HepG2 (cell line): Measurements from ENCODE around the gene TESPA1. TPM values are rescaled to one million over a fixed set of nuclear protein-coding genes. Genes with fewer than 3 reads are reported as not detected.

ENCODE experiments used
- ATAC-seq: fragments of 200-7000 bp; cut with Tn5 transposase; 3 replicates; pipeline ENCODE4 v1.9.1; 2020; ENCODE audit warnings: mild to moderate bottlenecking, moderate library complexity
- BruUV-seq: library from RNA; stranded (reverse); fragments of 400-500 nt; replicated peaks from 2 replicates; lab custom pipeline; 2021; lab: Mats Ljungman, UMichigan
- CTCF ChIA-PET: fragments of 300-600 bp; formaldehyde crosslinking; extraction: SDS; loops from one replicate; lab custom pipeline; 2021; ENCODE audit warnings: low total read pairs, inconsistent platforms, low intra/inter-chr PET ratio; lab: Yijun Ruan, JAX
- POLR2A ChIA-PET: fragments of 350-600 bp; sonication (Branson Sonifier 250); formaldehyde crosslinking; loops from one replicate; lab custom pipeline; 2020; ENCODE audit warnings: antibody characterized with exemption, inconsistent platforms; lab: Yijun Ruan, JAX
- DNase-seq: peaks from one replicate; pipeline ENCODE4 v3.0.0-alpha.2; 2015; ENCODE audit warnings: low spot score
- FAIRE-seq: peaks from 3 replicates; lab custom pipeline; 2011; peaks lifted over from hg19 to GRCh38; lab: Jason Lieb, UNC
- H2AFZ ChIP-seq: one replicate; pipeline ENCODE4 v1.6.1; 2011; ENCODE audit warnings: low read length, inconsistent platforms
- H3K27ac ChIP-seq: fragments of 300-600 bp; 3 replicates; pipeline ENCODE4 v1.8.0; 2011; ENCODE audit warnings: mixed run types, mild to moderate bottlenecking, mixed read lengths, low read length, inconsistent platforms; ENCODE audit not compliant: insufficient read depth; ENCODE audit errors: extremely low read length
- H3K27me3 ChIP-seq, 2 experiments: fragments of 200-600 bp in 1 of 2; 2 replicates in 1 of 2; 3 replicates in 1 of 2; pipeline versions ENCODE4 v1.6.0 to v1.8.0; 2011; ENCODE audit warnings: low read length in 2 of 2, mild to moderate bottlenecking in 2 of 2, moderate library complexity in 2 of 2, inconsistent platforms in 1 of 2; ENCODE audit not compliant: insufficient read depth in 2 of 2, control insufficient read depth in 1 of 2
- H3K36me3 ChIP-seq, 2 experiments: fragments of 200-600 bp in 1 of 2; replicated peaks in 1 of 2; 2 replicates in 1 of 2; 3 replicates in 1 of 2; pipeline versions ENCODE4 v1.5.1 to v1.8.0; 2011; ENCODE audit warnings: low read length in 2 of 2, inconsistent platforms in 1 of 2; ENCODE audit not compliant: insufficient read depth in 2 of 2, control insufficient read depth in 1 of 2
- H3K4me1 ChIP-seq: 2 replicates; pipeline ENCODE4 v1.5.1; 2012; ENCODE audit warnings: low read length, inconsistent platforms; ENCODE audit not compliant: insufficient read depth
- H3K4me2 ChIP-seq: 2 replicates; pipeline ENCODE4 v1.6.0; 2011; ENCODE audit warnings: low read depth, low read length, inconsistent platforms
- H3K4me3 ChIP-seq, 3 experiments: fragments of 200-600 bp in 1 of 3; sonication (generic), shearing (Covaris generic) in 1 of 3; replicated peaks in 1 of 3; 2 replicates each; pipeline ENCODE4 v1.5.1; 2011 to 2016; ENCODE audit warnings: low read length in 3 of 3, inconsistent platforms in 2 of 3, low read depth in 2 of 3, mild to moderate bottlenecking in 2 of 3, control low read depth in 1 of 3, mixed read lengths in 1 of 3; ENCODE audit not compliant: insufficient read depth in 1 of 3
- H3K79me2 ChIP-seq: one replicate; pipeline ENCODE4 v1.6.1; 2011; ENCODE audit warnings: low read length, inconsistent platforms; ENCODE audit not compliant: insufficient read depth
- H3K9ac ChIP-seq: 2 replicates; pipeline ENCODE4 v1.6.0; 2011; ENCODE audit warnings: mild to moderate bottlenecking, low read depth, low read length, inconsistent platforms; ENCODE audit not compliant: insufficient read depth
- H3K9me3 ChIP-seq: 2 replicates; pipeline ENCODE4 v1.5.1; 2012; ENCODE audit warnings: mild to moderate bottlenecking, low read length
- H4K20me1 ChIP-seq: 2 replicates; pipeline ENCODE4 v1.6.0; 2011; ENCODE audit warnings: inconsistent platforms, mild to moderate bottlenecking, low read length, moderate library complexity; ENCODE audit not compliant: insufficient read depth
- BCL6 ChIP-seq: IDR thresholded peaks from 2 replicates; pipeline ENCODE4 v1.6.1; 2016; ENCODE audit warnings: missing genetic modification reagents, missing compliant biosample characterization
- HDAC2 ChIP-seq: sonication (generic); formaldehyde crosslinking; IDR thresholded peaks from 2 replicates; pipeline ENCODE4 v1.4.0; 2020; ENCODE audit warnings: missing genetic modification reagents
- HDAC6 ChIP-seq: fragments of 200-600 bp; sonication (generic); IDR thresholded peaks from 2 replicates; pipeline ENCODE4 v1.7.0; 2017; ENCODE audit warnings: mild to moderate bottlenecking, antibody characterized with exemption, low read length, low read depth
- MAFK ChIP-seq, 2 experiments: IDR thresholded peaks in 1 of 2; conservative IDR thresholded peaks in 1 of 2; 2 replicates each; pipeline ENCODE4 v1.6.1; 2011; ENCODE audit warnings: improper control_type of control experiment in 2 of 2, low read length in 2 of 2
- MIXL1 ChIP-seq: IDR thresholded peaks from 2 replicates; pipeline ENCODE4 v1.6.1; 2016
- MTF1 ChIP-seq: sonication (generic); formaldehyde crosslinking; IDR thresholded peaks from 2 replicates; pipeline ENCODE4 v1.5.0; 2020; ENCODE audit warnings: missing genetic modification reagents
- RARG ChIP-seq: sonication (generic); formaldehyde crosslinking; IDR thresholded peaks from 2 replicates; pipeline ENCODE4 v1.4.0; 2020; ENCODE audit warnings: low read depth, mild to moderate bottlenecking, missing genetic modification reagents
- RFX1 ChIP-seq: fragments of 450-650 bp; IDR thresholded peaks from 2 replicates; pipeline ENCODE4 v1.6.1; 2017
- SRY ChIP-seq: sonication (generic); formaldehyde crosslinking; IDR thresholded peaks from 2 replicates; pipeline ENCODE4 v1.8.0; 2022; ENCODE audit warnings: mild to moderate bottlenecking, missing genetic modification reagents
- STAT5B ChIP-seq: sonication (generic); formaldehyde crosslinking; IDR thresholded peaks from 2 replicates; pipeline ENCODE4 v1.4.0; 2020; ENCODE audit warnings: missing genetic modification reagents
- TCF7L2 ChIP-seq: IDR thresholded peaks from 2 replicates; pipeline ENCODE4 v1.6.1; 2011; ENCODE audit warnings: mild to moderate bottlenecking, low read depth, low read length, moderate library complexity
- TIGD3 ChIP-seq: sonication (generic); formaldehyde crosslinking; IDR thresholded peaks from 2 replicates; pipeline ENCODE4 v1.5.1; 2020; ENCODE audit warnings: mild to moderate bottlenecking, missing genetic modification reagents, borderline replicate concordance
- ZMYM3 ChIP-seq: sonication (generic); formaldehyde crosslinking; IDR thresholded peaks from 2 replicates; pipeline ENCODE4 v1.5.1; 2020; ENCODE audit warnings: mild to moderate bottlenecking, missing genetic modification reagents
- ZNF24 ChIP-seq: fragments of 450-650 bp; IDR thresholded peaks from 2 replicates; pipeline ENCODE4 v1.6.1; 2017; ENCODE audit warnings: antibody characterized with exemption, mild to moderate bottlenecking
- ZNF33B ChIP-seq: sonication (generic); formaldehyde crosslinking; IDR thresholded peaks from 2 replicates; pipeline ENCODE4 v1.5.1; 2020; ENCODE audit warnings: mild to moderate bottlenecking, missing genetic modification reagents
- ZNF547 ChIP-seq: sonication (generic); formaldehyde crosslinking; IDR thresholded peaks from 2 replicates; pipeline ENCODE4 v1.5.1; 2020; ENCODE audit warnings: mild to moderate bottlenecking, missing genetic modification reagents
- ZNF766 ChIP-seq: sonication (generic); formaldehyde crosslinking; IDR thresholded peaks from 2 replicates; pipeline ENCODE4 v1.5.0; 2020; ENCODE audit warnings: missing genetic modification reagents, borderline replicate concordance
- whole genome bisulfite sequencing: methylation state at CpG from one replicate; pipeline ENCODE4 v1.1.6; 2017; ENCODE audit warnings: low lambda C conversion rate; 5-methylcytosine and 5-hydroxymethylcytosine counted together
- in situ Hi-C: cut with HindIII; loops from 2 replicates; pipeline ENCODE4 v1.10.0; 2017; ENCODE audit warnings: low pct_unique_long_range_greater_than_20kb; ENCODE audit not compliant: extremely low pct_ligation_motif_present
- intact Hi-C: fragments of 100-400 bp; cut with micrococcal nuclease; formaldehyde crosslinking; loops from one replicate; pipeline ENCODE4 v1.10.0; 2022; ENCODE audit not compliant: unreplicated experiment
- polyA plus RNA-seq, 8 experiments: library from polyadenylated mRNA; depleted of rRNA in 3 of 8; stranded (reverse) in 7 of 8; unstranded in 1 of 8; fragments of >200 nt; fragmentation: Illumina TruSeq in 4 of 8; extraction: Trizol in 4 of 8; gene quantifications; 2 replicates each; pipeline versions ENCODE4 v1.2.1 to v1.2.3, GENCODE V29; 2011 to 2016; ENCODE audit warnings: low read depth in 4 of 8, missing spikeins in 1 of 8, mixed read lengths in 1 of 8; ENCODE audit not compliant: insufficient read depth in 1 of 8
- total RNA-seq, 5 experiments: library from RNA; depleted of rRNA; stranded (reverse); fragments of >200 nt; fragmentation: Illumina TruSeq; extraction: Trizol; gene quantifications; 2 replicates each; pipeline ENCODE4 v1.2.3, GENCODE V29; 2016; ENCODE audit warnings: low read depth in 1 of 5
- TF ChIP-seq, protein P1 (sequence below): sonication (generic); formaldehyde crosslinking; IDR thresholded peaks from 2 replicates; pipeline ENCODE4 v1.8.1; 2023; ENCODE audit warnings: mild to moderate bottlenecking, missing genetic modification reagents
- TF ChIP-seq, protein P2 (sequence below): sonication (generic); formaldehyde crosslinking; IDR thresholded peaks from 2 replicates; pipeline ENCODE4 v1.5.1; 2020; ENCODE audit warnings: missing genetic modification reagents, mild to moderate bottlenecking, borderline replicate concordance

TESPA1 gene
- total and polyA plus RNA-seq, 2 of the 13 experiments (the other 11 are each of a cell fraction or from before 2014, with no cell fraction given) = not detected

GRCh38 chr12:55024575-55024974 is 40.0 kb upstream of the TESPA1 start:
- H3K4me3 ChIP-seq = no peak overlapping the region
- POLR2A ChIA-PET = no interaction called here
- H3K4me1 ChIP-seq = no peaks in the 10 kb centered on the region
- no peak overlapping the region for H2AFZ ChIP-seq
- no peak overlapping the region for H3K9ac ChIP-seq
- no peak for FAIRE-seq
- H3K36me3 ChIP-seq = no peaks in the 10 kb centered on the region
- 0% methylated on average over 2 of the region's 2 CpGs for WGBS
- CTCF ChIA-PET = no interaction called here
- no peaks in the 10 kb centered on the region for H3K9me3 ChIP-seq
- DNase-seq = no peak
- no peaks in the 10 kb centered on the region for H4K20me1 ChIP-seq
- no peak overlapping the region for H3K4me2 ChIP-seq
- H3K27me3 ChIP-seq = no peaks in the 10 kb centered on the region
- BruUV-seq = no TSS peak
- no peak overlapping the region for H3K27ac ChIP-seq
- intact Hi-C loops (no loop called here), in situ Hi-C loops (no loop called here)
- H3K79me2 ChIP-seq = no peaks in the 10 kb centered on the region
- ATAC-seq = no peak
- TF ChIP-seq TCF7L2 (no peak), SRY (CRISPR knock-in tag) (no peak), ZMYM3 (CRISPR knock-in tag) (no peak), RFX1 (no peak), MTF1 (CRISPR knock-in tag) (no peak), ZNF766 (no peak), ZNF33B (no peak), MIXL1 (CRISPR knock-in tag) (no peak), RARG (CRISPR knock-in tag) (no peak), HDAC6 (no peak), BCL6 (CRISPR knock-in tag) (no peak), HDAC2 (no peak), STAT5B (no peak), ZNF24 (no peak), MAFK (conservative IDR thresholded peaks at IDR 0.05 in 1 of 2, IDR thresholded peaks at IDR 0.05 in 1 of 2; ENCODE audit: low read length in 2 of 2) (no peak), TIGD3 (no peak), ZNF547 (no peak)
- TF ChIP-seq, protein P1, sequence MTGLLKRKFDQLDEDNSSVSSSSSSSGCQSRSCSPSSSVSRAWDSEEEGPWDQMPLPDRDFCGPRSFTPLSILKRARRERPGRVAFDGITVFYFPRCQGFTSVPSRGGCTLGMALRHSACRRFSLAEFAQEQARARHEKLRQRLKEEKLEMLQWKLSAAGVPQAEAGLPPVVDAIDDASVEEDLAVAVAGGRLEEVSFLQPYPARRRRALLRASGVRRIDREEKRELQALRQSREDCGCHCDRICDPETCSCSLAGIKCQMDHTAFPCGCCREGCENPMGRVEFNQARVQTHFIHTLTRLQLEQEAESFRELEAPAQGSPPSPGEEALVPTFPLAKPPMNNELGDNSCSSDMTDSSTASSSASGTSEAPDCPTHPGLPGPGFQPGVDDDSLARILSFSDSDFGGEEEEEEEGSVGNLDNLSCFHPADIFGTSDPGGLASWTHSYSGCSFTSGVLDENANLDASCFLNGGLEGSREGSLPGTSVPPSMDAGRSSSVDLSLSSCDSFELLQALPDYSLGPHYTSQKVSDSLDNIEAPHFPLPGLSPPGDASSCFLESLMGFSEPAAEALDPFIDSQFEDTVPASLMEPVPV (CRISPR knock-in tag) = no peak
- TF ChIP-seq, protein P2, sequence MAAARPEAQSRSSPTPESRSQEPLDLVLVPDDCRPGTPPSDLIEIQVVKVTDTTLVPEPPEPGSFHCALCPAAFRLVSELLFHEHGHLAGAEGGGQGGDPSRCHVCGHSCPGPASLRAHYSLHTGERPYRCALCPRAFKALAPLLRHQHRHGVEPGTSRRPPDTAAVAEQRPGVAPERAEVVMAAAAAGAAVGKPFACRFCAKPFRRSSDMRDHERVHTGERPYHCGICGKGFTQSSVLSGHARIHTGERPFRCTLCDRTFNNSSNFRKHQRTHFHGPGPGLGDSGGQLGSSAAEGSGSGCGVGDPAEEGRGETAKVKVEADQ (CRISPR knock-in tag) = no peak
- TF ChIP-seq, all 625 proteins: peak for 0
